GM10266 (cell line): ENCODE data around the gene LRRC28.
A peak's percentile ranks its signal among the peaks of the same experiment; 100 is the strongest.

Experiments
- DNase-seq: peaks from one replicate; pipeline ENCODE4 v3.0.0; 2012; ENCODE audit errors: extremely low spot score
- TF ChIP-seq, protein P1 (sequence below): IDR thresholded peaks from 2 replicates; pipeline ENCODE4 v1.5.1; 2012; ENCODE audit warnings: mild to moderate bottlenecking, low read depth; ENCODE audit not compliant: control insufficient read depth, insufficient read depth; ENCODE audit errors: missing control alignments

Gene LRRC28

DNA sequence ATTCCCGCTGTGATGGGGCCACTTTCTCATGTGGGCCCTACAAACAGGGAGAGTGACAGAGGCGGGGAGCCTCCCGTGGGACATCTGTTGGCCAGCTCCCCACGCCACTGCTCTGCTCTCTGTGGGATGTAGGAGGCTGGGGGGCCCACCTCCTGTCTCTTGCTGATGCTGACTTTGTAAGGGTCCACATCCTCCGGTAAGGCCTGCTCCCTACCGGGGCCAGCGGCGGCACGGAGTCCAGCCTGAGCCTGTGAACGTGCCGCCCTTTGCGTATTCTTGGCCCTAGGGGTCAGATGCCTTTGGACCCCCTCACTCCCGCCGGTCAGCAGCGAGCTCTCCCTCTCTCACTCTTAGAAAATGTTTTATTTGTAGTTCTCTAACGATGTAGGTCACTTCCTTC, 153.2 kb downstream of the LRRC28 start:
- DNase-seq: no peak
- TF ChIP-seq, protein P1, sequence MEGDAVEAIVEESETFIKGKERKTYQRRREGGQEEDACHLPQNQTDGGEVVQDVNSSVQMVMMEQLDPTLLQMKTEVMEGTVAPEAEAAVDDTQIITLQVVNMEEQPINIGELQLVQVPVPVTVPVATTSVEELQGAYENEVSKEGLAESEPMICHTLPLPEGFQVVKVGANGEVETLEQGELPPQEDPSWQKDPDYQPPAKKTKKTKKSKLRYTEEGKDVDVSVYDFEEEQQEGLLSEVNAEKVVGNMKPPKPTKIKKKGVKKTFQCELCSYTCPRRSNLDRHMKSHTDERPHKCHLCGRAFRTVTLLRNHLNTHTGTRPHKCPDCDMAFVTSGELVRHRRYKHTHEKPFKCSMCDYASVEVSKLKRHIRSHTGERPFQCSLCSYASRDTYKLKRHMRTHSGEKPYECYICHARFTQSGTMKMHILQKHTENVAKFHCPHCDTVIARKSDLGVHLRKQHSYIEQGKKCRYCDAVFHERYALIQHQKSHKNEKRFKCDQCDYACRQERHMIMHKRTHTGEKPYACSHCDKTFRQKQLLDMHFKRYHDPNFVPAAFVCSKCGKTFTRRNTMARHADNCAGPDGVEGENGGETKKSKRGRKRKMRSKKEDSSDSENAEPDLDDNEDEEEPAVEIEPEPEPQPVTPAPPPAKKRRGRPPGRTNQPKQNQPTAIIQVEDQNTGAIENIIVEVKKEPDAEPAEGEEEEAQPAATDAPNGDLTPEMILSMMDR: no peak

DNA sequence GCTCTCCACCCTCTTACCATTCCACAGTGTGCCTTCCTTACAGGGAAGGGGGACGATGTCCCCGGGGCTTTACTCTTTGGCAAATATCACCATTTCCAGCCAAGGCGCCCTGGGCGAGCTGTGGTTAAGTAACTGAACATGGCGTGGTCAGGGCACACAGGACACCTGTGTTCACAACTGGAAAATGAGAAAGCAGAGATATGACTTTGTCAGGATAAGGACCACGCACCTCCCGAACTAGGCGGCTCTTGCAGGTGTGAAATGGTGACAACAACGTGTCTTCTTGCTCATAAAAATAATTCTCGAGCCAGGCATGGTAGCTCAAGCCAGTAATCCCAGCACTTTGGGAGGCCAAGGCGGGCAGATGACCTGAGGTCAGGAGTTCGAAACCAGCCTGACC, 154.8 kb downstream of the LRRC28 start:
- TF ChIP-seq, protein P1: no peak
- DNase-seq: no peak

DNA sequence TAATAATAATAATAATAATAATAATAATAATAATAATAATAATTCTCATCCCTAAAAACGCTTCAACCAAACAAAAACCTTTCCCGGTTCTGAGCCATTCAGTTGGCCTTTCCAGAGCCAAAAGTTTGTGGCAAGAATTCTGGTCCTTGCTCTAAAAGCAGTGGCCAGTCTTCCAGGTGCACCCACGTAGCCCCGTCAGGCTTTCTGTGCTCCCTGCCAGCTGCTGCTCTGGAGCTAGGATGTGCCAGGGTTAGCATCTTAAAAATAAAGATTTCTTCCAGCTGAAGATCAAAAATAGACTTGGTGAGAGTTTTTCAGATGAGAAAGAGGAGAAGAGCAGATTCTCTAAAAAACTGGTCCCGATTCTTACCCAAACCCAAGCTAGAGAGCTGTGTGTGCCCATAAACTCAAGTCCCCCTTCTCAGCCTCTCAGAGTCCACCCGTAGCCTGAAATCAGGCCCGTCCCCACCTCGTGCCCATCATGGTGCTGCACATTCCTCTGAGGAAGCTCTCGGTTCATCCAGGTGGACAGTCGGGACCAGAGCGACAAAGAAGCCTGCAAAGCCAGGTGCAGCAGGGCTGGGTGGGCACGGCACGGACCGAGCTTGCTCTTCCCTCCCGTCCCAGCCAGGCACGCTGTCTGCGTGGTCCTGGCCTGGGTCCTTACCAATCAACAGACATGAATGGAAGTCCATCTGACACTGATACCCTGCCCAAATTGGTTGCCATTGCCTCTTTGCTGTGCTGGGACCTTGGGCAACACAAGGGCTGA, 155.6 kb downstream of the LRRC28 start:
- TF ChIP-seq, protein P1: no peak
- DNase-seq: no peak

DNA sequence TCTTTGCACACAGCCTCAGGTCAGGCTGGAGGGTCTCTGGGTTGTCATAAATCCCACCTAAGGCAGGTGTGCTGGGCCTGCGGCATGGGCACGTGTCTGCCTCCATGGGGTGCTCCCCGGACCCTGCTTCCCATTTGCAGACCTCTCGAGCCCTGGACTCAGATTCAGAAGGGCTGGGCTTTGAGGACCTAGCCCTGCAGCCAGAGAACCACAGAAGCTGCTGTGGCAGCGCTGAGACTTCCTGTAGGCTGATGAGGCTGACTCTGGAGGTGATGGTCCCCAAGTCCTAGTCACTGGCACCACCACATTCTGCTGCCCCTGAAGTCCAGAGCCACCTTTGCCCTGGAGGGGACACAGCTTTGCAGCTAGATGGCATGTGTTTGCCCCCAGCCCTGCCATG, 156.4 kb downstream of the LRRC28 start:
- no peak for DNase-seq

DNA sequence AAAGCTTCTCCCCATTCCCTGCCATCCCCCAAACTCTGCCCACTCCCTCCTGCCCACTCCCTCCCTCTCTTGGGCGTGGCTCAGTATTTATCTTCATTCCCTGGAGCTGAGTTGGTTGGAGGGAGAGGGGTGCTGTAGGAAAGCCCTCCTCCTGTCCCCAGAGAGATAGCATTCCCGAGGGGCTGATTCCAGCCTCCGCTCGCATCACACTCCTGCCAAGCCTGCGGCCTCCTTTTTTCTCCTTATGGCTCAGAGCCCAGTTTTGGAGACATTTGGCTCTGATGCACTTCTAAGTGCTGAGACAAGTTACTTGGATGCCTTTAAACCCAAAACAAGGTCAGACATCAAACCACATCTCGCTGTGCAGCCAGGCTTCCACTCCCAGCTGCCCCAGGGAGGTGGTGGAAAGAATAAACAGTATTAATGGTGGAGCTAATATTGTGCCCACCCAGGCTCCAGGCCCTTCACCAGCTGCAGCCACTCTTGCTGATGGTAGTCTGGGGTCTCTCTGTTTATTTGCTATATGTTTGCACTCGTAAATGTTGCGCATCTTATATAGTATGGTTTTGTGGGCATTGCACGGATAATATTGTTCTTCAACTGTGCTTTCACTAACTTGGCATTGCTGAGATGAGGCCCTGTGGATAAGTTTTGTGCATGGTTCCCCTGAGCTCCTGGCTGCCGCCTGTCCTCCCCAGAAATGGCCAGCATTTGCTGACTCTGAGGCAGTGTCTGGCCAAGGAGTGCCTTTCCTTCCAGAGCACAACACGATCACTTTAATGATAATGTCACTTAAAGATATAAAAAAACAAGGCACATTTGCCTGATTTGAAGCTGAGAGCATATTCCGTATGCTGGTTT, 157.2 kb downstream of the LRRC28 start:
- TF ChIP-seq, protein P1: no peak
- no peak for DNase-seq

More for the DNA sequence above, 156.4 kb downstream of the LRRC28 start:
- TF ChIP-seq, protein P1: no peak

DNA sequence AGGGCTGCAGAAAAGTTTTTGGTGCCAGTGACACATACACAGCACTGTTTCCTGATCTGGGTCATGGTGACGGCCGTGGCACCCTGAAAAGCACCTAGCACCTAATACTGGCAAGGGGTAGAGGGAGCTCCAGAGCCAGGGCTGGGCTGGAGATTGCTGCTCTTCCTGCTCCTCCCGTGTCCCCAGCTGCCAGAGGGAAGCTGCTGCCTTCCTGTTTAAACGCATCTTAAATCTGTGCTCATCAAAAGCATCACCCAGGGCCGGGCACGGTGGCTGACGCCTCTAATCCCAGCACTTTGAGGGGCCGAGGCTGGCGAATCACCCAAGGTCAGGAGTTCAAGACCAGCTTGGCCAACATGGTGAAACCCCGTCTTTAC, 157.8 kb downstream of the LRRC28 start:
- DNase-seq: no peak
- TF ChIP-seq, protein P1: peak; percentile 41

DNA sequence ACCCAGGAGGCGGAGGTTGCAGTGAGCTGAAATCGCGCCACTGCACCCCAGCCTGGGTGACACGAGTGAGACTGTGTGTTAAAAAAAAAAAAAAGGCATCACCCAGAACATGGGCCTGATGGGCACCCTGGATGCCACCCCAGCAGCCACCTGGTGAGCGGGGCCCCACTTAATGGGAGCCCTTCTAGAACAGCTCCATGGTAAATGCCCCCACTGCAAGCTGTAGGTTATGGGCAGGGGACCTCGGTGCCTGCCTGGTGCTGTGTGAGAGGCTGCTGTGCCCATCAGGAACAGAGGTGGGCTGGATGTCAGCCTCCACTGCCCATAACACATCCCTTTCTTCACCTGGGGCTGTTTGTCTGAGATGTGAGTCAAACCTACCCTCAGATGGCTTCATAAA, 158.3 kb downstream of the LRRC28 start:
- TF ChIP-seq, protein P1: no peak

More for the DNA sequence above, 158.3 kb downstream of the LRRC28 start:
- no peak for DNase-seq
